ENCODE results near the gene IMP4.

The IMP4 gene

DNA sequence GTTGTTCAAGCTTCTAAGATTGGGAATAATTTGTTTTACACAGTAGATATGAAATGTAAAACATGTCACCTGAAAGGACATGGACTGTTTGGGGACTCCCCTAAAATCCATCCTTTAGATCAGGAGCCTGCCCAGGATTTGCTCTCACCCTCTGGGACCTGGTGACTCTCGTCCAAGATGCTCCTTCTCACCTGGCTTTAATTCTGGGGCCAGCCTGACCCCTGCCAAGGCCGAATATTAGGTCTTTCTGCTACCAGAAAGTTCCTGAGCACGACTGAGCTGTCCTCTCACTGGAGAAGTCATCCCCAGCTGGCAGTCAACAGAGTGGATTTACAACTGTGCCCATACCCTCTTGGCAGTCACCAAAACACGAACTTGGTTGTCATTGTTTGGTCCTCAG is 38.4 kb downstream of the IMP4 start:
- Histone ChIP-seq H3K27me3 (replicated peaks; ENCODE audit: control insufficient read depth, insufficient read depth, low read length) (no peaks in the 10 kb centered on the region), H3K4me3 (ENCODE audit: low read length) (no peak overlapping the region), H3K36me3 (ENCODE audit: control insufficient read depth, insufficient read depth, low read length, severe bottlenecking) (no peaks in the 10 kb centered on the region), H3K9ac (ENCODE audit: low read length) (no peak overlapping the region), H3K4me1 (ENCODE audit: control insufficient read depth, insufficient read depth, low read length) (no peaks in the 10 kb centered on the region), H3K9me3 (ENCODE audit: control insufficient read depth, low read length) (no peaks in the 10 kb centered on the region)
- no peak for DNase-seq (ENCODE audit: low read depth)

- DNase-seq (ENCODE audit: low read depth) = no peak
- no peak overlapping the region for H3K9ac ChIP-seq (ENCODE audit: low read length)
- no peaks in the 10 kb centered on the region for H3K27me3 ChIP-seq (replicated peaks; ENCODE audit: control insufficient read depth, insufficient read depth, low read length)
- peaks cover 4% of the 10 kb centered on the region for H3K4me1 ChIP-seq (ENCODE audit: control insufficient read depth, insufficient read depth, low read length)
- no peak overlapping the region for H3K4me3 ChIP-seq (ENCODE audit: low read length)
- no peaks in the 10 kb centered on the region for H3K9me3 ChIP-seq (ENCODE audit: control insufficient read depth, low read length)
- no peaks in the 10 kb centered on the region for H3K36me3 ChIP-seq (ENCODE audit: control insufficient read depth, insufficient read depth, low read length, severe bottlenecking)
Observed at GRCh38 chr2:130381619-130382018, 38.9 kb downstream of the IMP4 start.

DNA sequence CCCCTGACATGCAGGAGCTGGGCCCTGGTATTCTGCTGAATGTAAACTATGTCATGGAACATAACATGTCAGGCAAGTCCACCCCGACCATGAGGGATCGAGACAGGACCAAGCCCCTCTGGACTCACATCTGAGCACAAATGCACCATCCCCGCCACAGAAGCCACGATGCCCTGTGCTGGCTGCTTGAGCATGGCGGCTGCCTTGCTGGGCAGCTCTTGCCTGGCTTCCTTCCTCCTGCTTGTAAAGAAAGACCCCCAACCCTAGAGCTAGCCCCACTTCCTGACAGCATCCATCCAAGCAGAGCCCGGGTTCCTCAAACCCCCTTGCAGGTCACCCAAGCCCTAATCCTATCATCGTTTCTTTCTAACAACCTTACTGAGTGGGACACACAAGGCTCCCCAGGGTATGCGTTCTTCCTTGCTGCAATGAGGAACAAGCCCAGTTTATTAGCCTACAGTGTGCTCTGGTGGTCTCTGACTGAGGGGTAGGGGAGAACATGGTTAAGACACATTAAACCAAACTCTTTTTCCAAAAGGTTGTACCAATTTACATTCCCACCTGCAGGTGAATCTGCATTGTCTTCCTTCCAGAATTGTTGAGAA is 39.7 kb downstream of the IMP4 start:
- no peak for DNase-seq (ENCODE audit: low read depth)
- no peaks in the 10 kb centered on the region for H3K36me3 ChIP-seq (ENCODE audit: control insufficient read depth, insufficient read depth, low read length, severe bottlenecking)
- H3K9me3 ChIP-seq (ENCODE audit: control insufficient read depth, low read length) = no peaks in the 10 kb centered on the region
- H3K27me3 ChIP-seq (replicated peaks; ENCODE audit: control insufficient read depth, insufficient read depth, low read length) = no peaks in the 10 kb centered on the region
- no peak overlapping the region for H3K9ac ChIP-seq (ENCODE audit: low read length)
- peaks cover 11% of the 10 kb centered on the region for H3K4me1 ChIP-seq (ENCODE audit: control insufficient read depth, insufficient read depth, low read length)
- H3K4me3 ChIP-seq (ENCODE audit: low read length) = no peak overlapping the region

DNA sequence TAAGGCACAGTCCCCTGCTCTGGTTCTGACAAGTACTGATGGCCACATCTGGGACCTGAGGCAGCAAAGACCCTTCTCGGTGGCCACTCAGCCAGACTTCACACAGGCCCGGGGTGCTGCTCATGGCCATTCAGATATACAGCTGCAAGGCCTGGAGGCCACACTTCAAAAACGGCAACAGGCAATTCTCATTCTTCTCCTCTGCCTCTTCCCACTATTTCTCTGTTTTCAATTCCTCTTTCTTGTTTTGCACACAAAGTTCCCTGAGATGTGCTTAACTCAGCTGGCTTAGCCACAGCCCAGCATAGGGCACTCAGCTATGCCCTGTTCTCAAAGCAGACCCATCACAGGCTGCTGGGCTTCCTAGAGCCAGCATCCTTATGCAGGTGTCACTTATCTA is 43.0 kb downstream of the IMP4 start:
- no peaks in the 10 kb centered on the region for H3K27me3 ChIP-seq (replicated peaks; ENCODE audit: control insufficient read depth, insufficient read depth, low read length)
- no peak overlapping the region for H3K9ac ChIP-seq (ENCODE audit: low read length)
- H3K4me1 ChIP-seq (ENCODE audit: control insufficient read depth, insufficient read depth, low read length) = peaks cover 21% of the 10 kb centered on the region
- no peaks in the 10 kb centered on the region for H3K9me3 ChIP-seq (ENCODE audit: control insufficient read depth, low read length)
- no peaks in the 10 kb centered on the region for H3K36me3 ChIP-seq (ENCODE audit: control insufficient read depth, insufficient read depth, low read length, severe bottlenecking)
- H3K4me3 ChIP-seq (ENCODE audit: low read length) = no peak overlapping the region
- no peak for DNase-seq (ENCODE audit: low read depth)

- no peaks in the 10 kb centered on the region for H3K9me3 ChIP-seq (ENCODE audit: control insufficient read depth, low read length)
- no peak for DNase-seq (ENCODE audit: low read depth)
- no peaks in the 10 kb centered on the region for H3K36me3 ChIP-seq (ENCODE audit: control insufficient read depth, insufficient read depth, low read length, severe bottlenecking)
Observed at GRCh38 chr2:130387071-130387400, 44.3 kb downstream of the IMP4 start.

DNA sequence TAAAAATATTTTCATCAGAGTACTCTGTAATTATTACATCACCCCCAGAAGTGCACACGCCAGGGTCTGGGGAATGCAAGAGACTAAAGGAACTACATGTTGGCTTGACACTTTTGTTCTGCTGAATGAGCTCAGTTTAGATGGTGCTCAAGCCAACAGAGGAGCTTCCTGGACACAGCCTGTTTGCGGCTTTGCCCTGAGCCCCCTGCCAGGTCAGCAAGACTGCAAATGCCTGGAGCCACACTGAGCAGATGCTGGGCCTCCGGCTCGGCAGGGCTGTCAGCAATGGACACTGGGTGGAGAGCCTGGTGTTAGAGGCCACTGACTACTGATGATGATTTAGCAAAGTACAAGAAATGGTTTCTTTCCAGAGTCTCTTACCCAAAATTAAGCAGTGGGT is 45.1 kb downstream of the IMP4 start:
- Histone ChIP-seq H3K9ac (ENCODE audit: low read length) (no peak overlapping the region), H3K9me3 (ENCODE audit: control insufficient read depth, low read length) (no peaks in the 10 kb centered on the region), H3K36me3 (ENCODE audit: control insufficient read depth, insufficient read depth, low read length, severe bottlenecking) (no peaks in the 10 kb centered on the region), H3K4me3 (ENCODE audit: low read length) (no peak overlapping the region), H3K4me1 (ENCODE audit: control insufficient read depth, insufficient read depth, low read length) (peaks cover 30% of the 10 kb centered on the region), H3K27me3 (replicated peaks; ENCODE audit: control insufficient read depth, insufficient read depth, low read length) (no peaks in the 10 kb centered on the region)
- no peak for DNase-seq (ENCODE audit: low read depth)

More at GRCh38 chr2:130387071-130387400, 44.3 kb downstream of the IMP4 start:
- H3K27me3 ChIP-seq (replicated peaks; ENCODE audit: control insufficient read depth, insufficient read depth, low read length) = no peaks in the 10 kb centered on the region
- H3K9ac ChIP-seq (ENCODE audit: low read length) = no peak overlapping the region
- H3K4me1 ChIP-seq (ENCODE audit: control insufficient read depth, insufficient read depth, low read length) = peaks cover 27% of the 10 kb centered on the region
- H3K4me3 ChIP-seq (ENCODE audit: low read length) = no peak overlapping the region

DNA sequence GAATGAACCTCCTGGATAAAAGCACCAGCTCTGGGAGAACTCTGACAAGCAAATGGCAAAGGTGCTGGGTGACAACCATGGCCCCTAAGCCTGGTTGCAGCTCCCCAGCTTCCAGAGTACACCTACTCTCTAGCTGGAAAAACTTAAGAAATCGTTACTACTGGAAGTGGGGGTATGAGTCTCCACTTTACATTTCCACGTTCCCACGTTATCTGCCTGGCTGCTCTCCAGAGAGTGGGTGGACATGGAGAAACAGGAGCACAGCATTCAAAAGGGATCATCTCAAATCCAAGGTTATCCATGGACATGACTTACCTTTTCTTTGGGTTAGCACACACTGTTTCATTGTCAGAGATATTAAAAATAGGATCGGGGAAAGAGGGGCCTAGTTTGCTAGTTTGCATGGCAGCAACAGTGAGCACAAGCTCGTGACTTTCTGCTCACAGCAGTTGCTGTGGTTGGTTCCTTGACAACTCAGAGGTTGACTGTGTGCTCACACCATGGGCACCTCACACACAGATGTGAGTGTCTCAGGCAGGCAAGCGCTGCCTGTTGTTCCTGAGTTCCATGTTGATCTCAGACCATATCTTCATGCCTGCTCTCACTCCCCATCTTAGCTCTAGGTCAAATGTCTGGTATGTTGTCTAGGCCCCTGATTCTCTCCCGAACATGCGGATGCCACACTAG is 45.7 kb downstream of the IMP4 start:
- Histone ChIP-seq H3K9me3 (ENCODE audit: control insufficient read depth, low read length) (no peaks in the 10 kb centered on the region), H3K4me3 (ENCODE audit: low read length) (no peak overlapping the region), H3K36me3 (ENCODE audit: control insufficient read depth, insufficient read depth, low read length, severe bottlenecking) (no peaks in the 10 kb centered on the region), H3K27me3 (replicated peaks; ENCODE audit: control insufficient read depth, insufficient read depth, low read length) (no peaks in the 10 kb centered on the region), H3K4me1 (ENCODE audit: control insufficient read depth, insufficient read depth, low read length) (peaks cover 30% of the 10 kb centered on the region), H3K9ac (ENCODE audit: low read length) (no peak overlapping the region)
- DNase-seq (ENCODE audit: low read depth) = no peak

- H3K27me3 ChIP-seq (replicated peaks; ENCODE audit: control insufficient read depth, insufficient read depth, low read length) = no peaks in the 10 kb centered on the region
- DNase-seq (ENCODE audit: low read depth) = no peak
- no peak overlapping the region for H3K9ac ChIP-seq (ENCODE audit: low read length)
- H3K4me3 ChIP-seq (ENCODE audit: low read length) = no peak overlapping the region
- H3K9me3 ChIP-seq (ENCODE audit: control insufficient read depth, low read length) = no peaks in the 10 kb centered on the region
- H3K4me1 ChIP-seq (ENCODE audit: control insufficient read depth, insufficient read depth, low read length) = peaks cover 30% of the 10 kb centered on the region
- no peaks in the 10 kb centered on the region for H3K36me3 ChIP-seq (ENCODE audit: control insufficient read depth, insufficient read depth, low read length, severe bottlenecking)
Observed at GRCh38 chr2:130389358-130389757, 46.7 kb downstream of the IMP4 start.

GRCh38 chr2:130389783-130390182 is 47.1 kb downstream of the IMP4 start:
- Histone ChIP-seq H3K4me3 (ENCODE audit: low read length) (no peak overlapping the region), H3K9ac (ENCODE audit: low read length) (no peak overlapping the region), H3K36me3 (ENCODE audit: control insufficient read depth, insufficient read depth, low read length, severe bottlenecking) (no peaks in the 10 kb centered on the region), H3K9me3 (ENCODE audit: control insufficient read depth, low read length) (no peaks in the 10 kb centered on the region), H3K27me3 (replicated peaks; ENCODE audit: control insufficient read depth, insufficient read depth, low read length) (no peaks in the 10 kb centered on the region), H3K4me1 (ENCODE audit: control insufficient read depth, insufficient read depth, low read length) (peaks cover 30% of the 10 kb centered on the region)
- DNase-seq (ENCODE audit: low read depth) = no peak

DNA sequence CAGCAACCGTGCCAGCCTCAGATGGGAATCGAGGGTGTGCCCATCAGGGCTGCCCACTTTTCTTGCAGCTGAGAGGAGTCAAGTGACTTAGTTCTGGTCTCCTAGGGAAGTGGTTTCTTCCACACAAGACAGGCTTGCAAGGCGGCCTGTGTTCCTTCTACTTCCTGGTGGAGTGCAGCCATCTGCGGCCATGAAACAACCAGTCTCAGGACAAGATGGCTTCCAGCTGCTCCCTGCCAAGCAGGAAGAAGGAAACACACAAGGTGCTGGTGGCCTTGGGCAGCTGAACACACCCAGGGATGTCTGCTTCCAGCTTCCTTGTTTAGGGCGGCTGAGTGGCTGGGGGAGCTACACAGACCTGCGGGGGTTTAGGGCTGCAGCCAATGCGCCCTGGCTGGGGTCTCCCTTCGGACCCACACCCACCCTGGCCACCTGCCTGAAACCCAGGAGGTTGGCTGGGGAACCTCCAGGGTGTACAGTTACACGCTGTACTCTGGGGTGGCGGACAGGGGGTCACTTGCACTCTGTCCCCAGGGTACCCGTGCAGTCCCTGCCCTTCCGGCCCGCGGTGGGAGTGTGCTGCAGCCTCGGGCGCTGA is 47.9 kb downstream of the IMP4 start:
- no peaks in the 10 kb centered on the region for H3K36me3 ChIP-seq (ENCODE audit: control insufficient read depth, insufficient read depth, low read length, severe bottlenecking)
- peaks cover 30% of the 10 kb centered on the region for H3K4me1 ChIP-seq (ENCODE audit: control insufficient read depth, insufficient read depth, low read length)
- no peaks in the 10 kb centered on the region for H3K27me3 ChIP-seq (replicated peaks; ENCODE audit: control insufficient read depth, insufficient read depth, low read length)
- H3K9ac ChIP-seq (ENCODE audit: low read length) = peak overlapping the region; percentile 87
- H3K4me3 ChIP-seq (ENCODE audit: low read length) = peak overlapping the region; percentile 86
- no peak for DNase-seq (ENCODE audit: low read depth)
- no peaks in the 10 kb centered on the region for H3K9me3 ChIP-seq (ENCODE audit: control insufficient read depth, low read length)

DNA sequence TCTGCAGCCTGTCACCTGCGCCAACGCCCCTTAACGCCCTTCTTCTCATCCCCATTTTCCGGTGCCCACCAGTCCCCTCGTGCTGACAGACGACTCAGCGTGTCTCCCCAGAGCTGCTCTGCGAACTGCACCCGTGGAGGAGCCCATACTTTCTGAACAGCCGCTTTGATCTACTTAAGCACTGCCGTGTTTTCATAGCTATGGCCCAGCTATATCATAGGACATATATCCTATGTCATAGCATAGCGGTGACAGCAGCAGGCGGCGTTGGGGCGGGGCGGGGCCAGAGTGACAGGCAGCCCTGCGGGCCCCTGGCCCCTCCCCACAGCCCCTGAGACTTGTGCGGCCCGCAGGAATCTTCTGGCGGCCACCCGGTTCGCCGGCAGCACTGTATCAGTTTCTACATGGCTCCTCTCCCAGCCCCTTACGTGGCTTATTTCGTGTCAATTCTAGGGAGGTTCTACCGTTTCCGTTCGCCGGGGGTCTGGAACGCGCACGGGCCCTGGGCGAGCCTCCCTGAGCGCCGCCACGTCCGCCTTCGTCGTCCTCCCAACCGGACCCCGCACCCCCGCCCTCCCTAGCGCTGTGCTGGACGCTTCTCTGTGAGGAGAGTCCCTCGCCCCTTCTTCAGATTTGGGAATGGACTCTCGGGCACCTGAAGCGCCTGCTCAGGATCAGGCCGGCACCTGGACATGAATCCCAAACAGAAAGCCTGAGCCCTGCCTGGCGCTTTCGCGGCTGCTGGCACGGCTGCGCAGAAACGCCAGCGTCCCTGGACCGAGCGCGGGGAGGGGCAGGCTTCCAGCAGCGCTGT is 48.6 kb downstream of the IMP4 start:
- DNase-seq (ENCODE audit: low read depth) = peak; percentile 90

More for the DNA sequence above, 48.6 kb downstream of the IMP4 start:
- Histone ChIP-seq H3K9ac (ENCODE audit: low read length) (peak overlapping the region; percentile 87), H3K27me3 (replicated peaks; ENCODE audit: control insufficient read depth, insufficient read depth, low read length) (no peaks in the 10 kb centered on the region), H3K9me3 (ENCODE audit: control insufficient read depth, low read length) (no peaks in the 10 kb centered on the region), H3K4me1 (ENCODE audit: control insufficient read depth, insufficient read depth, low read length) (peaks cover 30% of the 10 kb centered on the region), H3K4me3 (ENCODE audit: low read length) (peak overlapping the region; percentile 86), H3K36me3 (ENCODE audit: control insufficient read depth, insufficient read depth, low read length, severe bottlenecking) (no peaks in the 10 kb centered on the region)

Data from adipocyte (in vitro differentiated cells).